Smooth muscle cell (in vitro differentiated cells): ENCODE measurements around the gene FAM20B. TPM values are rescaled to one million over a fixed set of nuclear protein-coding genes. Genes with fewer than 3 reads are reported as not detected.

Source experiments
- DNase-seq: peaks from one replicate; lab custom pipeline; 2025; ENCODE audit not compliant: unreplicated experiment; lab: John Stamatoyannopoulos, UW
- H2AFZ ChIP-seq: fragments of 200-600 bp; sonication (generic); 2 replicates; pipeline ENCODE4 v1.6.0; 2016; ENCODE audit warnings: antibody characterized with exemption, low read depth, mild to moderate bottlenecking
- H3F3A ChIP-seq: fragments of 200-600 bp; sonication (generic); 2 replicates; pipeline ENCODE4 v1.6.0; 2017; ENCODE audit warnings: antibody characterized with exemption, low read depth
- H3K27ac ChIP-seq: fragments of 200-600 bp; sonication (generic); 2 replicates; pipeline ENCODE4 v1.5.1; 2016; ENCODE audit warnings: low read depth, mild to moderate bottlenecking
- H3K27me3 ChIP-seq: fragments of 200-600 bp; sonication (generic); 2 replicates; pipeline ENCODE4 v1.6.1; 2016; ENCODE audit warnings: low read depth, mild to moderate bottlenecking
- H3K36me3 ChIP-seq: fragments of 200-600 bp; sonication (generic); 2 replicates; pipeline ENCODE4 v1.5.1; 2016; ENCODE audit warnings: low read depth
- H3K4me1 ChIP-seq: fragments of 200-600 bp; sonication (generic); 2 replicates; pipeline ENCODE4 v1.5.1; 2016; ENCODE audit warnings: low read depth
- H3K4me2 ChIP-seq: fragments of 200-600 bp; sonication (generic); 2 replicates; pipeline ENCODE4 v1.6.0; 2016; ENCODE audit warnings: mild to moderate bottlenecking
- H3K4me3 ChIP-seq: fragments of 200-600 bp; sonication (generic); 2 replicates; pipeline ENCODE4 v1.5.1; 2016; ENCODE audit warnings: mild to moderate bottlenecking
- H3K79me2 ChIP-seq: fragments of 200-600 bp; sonication (generic); 2 replicates; pipeline ENCODE4 v1.6.0; 2016; ENCODE audit warnings: low read depth, mild to moderate bottlenecking
- H3K9ac ChIP-seq: fragments of 200-600 bp; sonication (generic); 2 replicates; pipeline ENCODE4 v1.6.0; 2016; ENCODE audit warnings: low read depth
- H3K9me3 ChIP-seq: fragments of 200-600 bp; sonication (generic); replicated peaks from 2 replicates; pipeline ENCODE4 v1.5.1; 2016; ENCODE audit warnings: low read depth
- H4K20me1 ChIP-seq: fragments of 200-600 bp; sonication (generic); 2 replicates; pipeline ENCODE4 v1.6.0; 2016; ENCODE audit warnings: low read depth
- WGBS: methylation state at CpG from one replicate; pipeline ENCODE4 v1.1.7; 2016; ENCODE audit warnings: low lambda C conversion rate; 5-methylcytosine and 5-hydroxymethylcytosine counted together
- polyA plus RNA-seq: library from polyadenylated mRNA; unstranded; fragments of >200 nt; fragmentation: Nextera tagmentation; extraction: Ambion mirVana; gene quantifications from 2 replicates; pipeline ENCODE4 v1.2.1, GENCODE V29; 2016
- total RNA-seq: library from RNA; depleted of rRNA; stranded (reverse); fragments of >200 nt; gene quantifications from 2 replicates; pipeline ENCODE4 v1.2.3, GENCODE V29; 2014
- TF ChIP-seq, protein P1 (sequence below): fragments of 200-600 bp; sonication (generic); IDR thresholded peaks from 2 replicates; pipeline ENCODE4 v1.5.1; 2017; ENCODE audit warnings: borderline replicate concordance, mild to moderate bottlenecking, antibody characterized with exemption; ENCODE audit not compliant: insufficient read depth, poor library complexity, severe bottlenecking

The FAM20B gene
- total and polyA plus RNA-seq, 2 experiments from 2014 or later, result 7.8 to 21.1 TPM

DNA sequence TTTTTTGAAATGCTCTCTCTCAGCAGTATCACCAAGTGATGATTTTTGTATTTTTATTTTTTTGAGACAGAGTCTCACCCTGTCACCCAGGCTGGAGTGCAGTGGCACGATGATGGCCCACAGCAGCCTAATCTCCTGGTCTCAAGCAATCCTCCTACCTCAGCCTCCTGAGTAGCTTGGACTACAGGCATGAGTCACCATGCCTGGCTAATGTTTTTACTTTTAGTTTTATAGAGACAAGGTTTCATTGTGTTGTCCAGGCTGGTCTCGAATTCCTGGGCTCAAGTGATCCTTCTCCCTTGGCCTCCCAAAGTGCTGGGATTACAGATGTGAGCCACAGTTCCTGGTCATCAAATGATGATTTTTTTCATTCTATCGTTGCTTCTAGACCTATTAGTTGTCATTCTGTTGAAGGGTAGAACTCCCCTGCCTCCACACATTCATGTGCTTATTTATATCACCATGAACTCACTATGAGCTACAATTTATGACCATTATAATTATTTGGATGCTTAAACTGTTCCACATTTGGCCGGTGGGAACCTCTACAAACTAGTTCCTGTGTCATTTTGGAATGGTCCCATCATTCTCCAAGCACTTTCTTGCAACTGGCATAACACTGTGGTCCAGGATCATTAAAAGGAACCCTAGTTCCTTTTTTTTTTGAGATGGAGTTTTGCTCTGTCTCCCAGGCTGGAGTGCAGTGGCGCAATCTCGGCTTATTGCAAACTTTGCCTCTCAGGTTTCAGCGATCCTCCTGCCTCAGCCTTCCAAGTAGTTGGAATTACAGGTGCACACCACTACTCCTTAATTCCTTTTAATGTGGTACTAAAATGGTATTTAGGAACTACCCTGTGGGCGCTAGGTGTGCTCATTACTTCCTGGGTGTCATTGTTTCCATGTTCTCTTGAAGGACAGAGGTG lies 35.9 kb downstream of the FAM20B start:
- Histone ChIP-seq H3K27me3 (no peaks in the 10 kb centered on the region), H4K20me1 (no peaks in the 10 kb centered on the region), H3K4me3 (no peak overlapping the region), H3K4me2 (no peak overlapping the region), H3K36me3 (no peaks in the 10 kb centered on the region), H3K4me1 (no peaks in the 10 kb centered on the region), H3K27ac (no peak overlapping the region), H3K9me3 (no peaks in the 10 kb centered on the region), H3K9ac (no peak overlapping the region), H3K79me2 (no peaks in the 10 kb centered on the region), H2AFZ (no peak overlapping the region), H3F3A (no peaks in the 10 kb centered on the region)
- no peak for DNase-seq
- 92% methylated on average over 8 of the region's 8 CpGs for WGBS
- TF ChIP-seq, protein P1, sequence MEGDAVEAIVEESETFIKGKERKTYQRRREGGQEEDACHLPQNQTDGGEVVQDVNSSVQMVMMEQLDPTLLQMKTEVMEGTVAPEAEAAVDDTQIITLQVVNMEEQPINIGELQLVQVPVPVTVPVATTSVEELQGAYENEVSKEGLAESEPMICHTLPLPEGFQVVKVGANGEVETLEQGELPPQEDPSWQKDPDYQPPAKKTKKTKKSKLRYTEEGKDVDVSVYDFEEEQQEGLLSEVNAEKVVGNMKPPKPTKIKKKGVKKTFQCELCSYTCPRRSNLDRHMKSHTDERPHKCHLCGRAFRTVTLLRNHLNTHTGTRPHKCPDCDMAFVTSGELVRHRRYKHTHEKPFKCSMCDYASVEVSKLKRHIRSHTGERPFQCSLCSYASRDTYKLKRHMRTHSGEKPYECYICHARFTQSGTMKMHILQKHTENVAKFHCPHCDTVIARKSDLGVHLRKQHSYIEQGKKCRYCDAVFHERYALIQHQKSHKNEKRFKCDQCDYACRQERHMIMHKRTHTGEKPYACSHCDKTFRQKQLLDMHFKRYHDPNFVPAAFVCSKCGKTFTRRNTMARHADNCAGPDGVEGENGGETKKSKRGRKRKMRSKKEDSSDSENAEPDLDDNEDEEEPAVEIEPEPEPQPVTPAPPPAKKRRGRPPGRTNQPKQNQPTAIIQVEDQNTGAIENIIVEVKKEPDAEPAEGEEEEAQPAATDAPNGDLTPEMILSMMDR, result no peak

DNA sequence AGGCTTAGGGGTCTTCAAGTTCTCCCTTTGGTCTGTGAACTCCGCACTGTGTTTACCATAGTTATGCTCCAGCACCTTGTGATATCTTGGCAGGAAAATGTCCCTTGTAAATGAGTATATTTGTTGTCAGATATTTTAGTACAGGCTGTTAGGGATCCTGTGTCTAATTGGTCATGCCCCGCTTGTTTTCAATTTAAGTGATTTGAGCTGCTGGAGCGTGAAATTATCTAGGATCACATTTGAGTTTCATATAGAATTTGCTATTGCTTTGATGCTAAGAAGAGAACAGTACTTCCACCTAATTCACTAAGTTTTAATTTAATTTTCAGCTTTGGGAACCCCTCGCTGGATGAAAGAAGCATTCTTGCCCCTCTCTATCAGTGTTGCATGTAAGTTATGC lies 40.8 kb downstream of the FAM20B start:
- H3F3A ChIP-seq, result no peaks in the 10 kb centered on the region
- no peaks in the 10 kb centered on the region for H3K36me3 ChIP-seq
- H3K4me1 ChIP-seq, result no peaks in the 10 kb centered on the region
- no peaks in the 10 kb centered on the region for H3K27me3 ChIP-seq
- TF ChIP-seq, protein P1, result no peak
- no peak overlapping the region for H2AFZ ChIP-seq
- no peaks in the 10 kb centered on the region for H4K20me1 ChIP-seq
- H3K9me3 ChIP-seq, result no peaks in the 10 kb centered on the region
- 98% methylated on average over 4 of the region's 4 CpGs for WGBS
- no peak for DNase-seq
- H3K4me3 ChIP-seq, result no peak overlapping the region
- H3K79me2 ChIP-seq, result no peaks in the 10 kb centered on the region
- H3K4me2 ChIP-seq, result no peak overlapping the region
- H3K9ac ChIP-seq, result no peak overlapping the region
- H3K27ac ChIP-seq, result no peak overlapping the region

DNA sequence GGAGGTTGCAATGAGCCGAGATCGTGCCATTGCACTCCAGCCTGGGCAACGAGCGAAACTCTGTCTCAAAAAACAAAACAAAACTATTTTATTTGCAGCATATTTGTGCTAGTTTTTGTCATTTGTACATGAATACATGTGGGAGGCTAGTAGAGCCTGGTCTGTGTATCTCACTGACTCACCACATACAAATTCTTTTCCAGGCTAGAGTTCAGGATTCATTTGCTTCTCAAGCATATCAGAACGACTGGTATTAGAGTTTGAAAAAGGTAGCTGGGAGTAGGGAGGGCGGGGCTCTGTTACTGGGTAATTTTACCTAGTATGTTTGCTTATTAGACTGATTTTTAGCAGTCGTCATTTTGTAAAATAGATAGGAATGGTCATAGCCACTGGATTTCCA lies 51.7 kb downstream of the FAM20B start:
- no peaks in the 10 kb centered on the region for H3K36me3 ChIP-seq
- 83% methylated on average over 7 of the region's 7 CpGs for WGBS

More for the DNA sequence above, 51.7 kb downstream of the FAM20B start:
- no peak for DNase-seq
- peaks cover 8% of the 10 kb centered on the region for H3F3A ChIP-seq
- H3K9me3 ChIP-seq, result no peaks in the 10 kb centered on the region
- TF ChIP-seq, protein P1, result no peak
- H3K4me2 ChIP-seq, result peak overlapping the region; percentile 49
- no peak overlapping the region for H2AFZ ChIP-seq
- no peak overlapping the region for H3K4me3 ChIP-seq
- no peaks in the 10 kb centered on the region for H3K79me2 ChIP-seq
- H3K9ac ChIP-seq, result no peak overlapping the region
- no peaks in the 10 kb centered on the region for H3K27me3 ChIP-seq
- H4K20me1 ChIP-seq, result no peaks in the 10 kb centered on the region
- peak overlapping the region; percentile 49 for H3K27ac ChIP-seq
- no peaks in the 10 kb centered on the region for H3K4me1 ChIP-seq
